ENCODE measurements around the gene AGBL1. TPM values are rescaled to one million over a fixed set of nuclear protein-coding genes. Genes with fewer than 3 reads are reported as not detected.
A peak's percentile ranks its signal among the peaks of the same experiment; 100 is the strongest.
"Not testable (repeated sequence)": the region's sequence is repeated elsewhere in the genome, so short reads cannot be mapped to it uniquely, and the experiment has no call there.

The AGBL1 gene
- total RNA-seq, 2 experiments from 2014 or later = not detected

GRCh38 chr15:86115145-86115801 lies 35.6 kb downstream of the AGBL1 start:
- Mint-ChIP-seq H3K9me3 (no peaks in the 10 kb centered on the region), H3K36me3 (no peaks in the 10 kb centered on the region), H3K4me1 (no peaks in the 10 kb centered on the region), H3K27ac (no peak overlapping the region), H3K4me3 (no peak overlapping the region), H3K27me3 (peaks cover 2% of the 10 kb centered on the region)
- POLR2A ChIA-PET = no interaction called here
- ATAC-seq (ENCODE audit: low read depth) = no peak
- DNase-seq = no peak

DNA sequence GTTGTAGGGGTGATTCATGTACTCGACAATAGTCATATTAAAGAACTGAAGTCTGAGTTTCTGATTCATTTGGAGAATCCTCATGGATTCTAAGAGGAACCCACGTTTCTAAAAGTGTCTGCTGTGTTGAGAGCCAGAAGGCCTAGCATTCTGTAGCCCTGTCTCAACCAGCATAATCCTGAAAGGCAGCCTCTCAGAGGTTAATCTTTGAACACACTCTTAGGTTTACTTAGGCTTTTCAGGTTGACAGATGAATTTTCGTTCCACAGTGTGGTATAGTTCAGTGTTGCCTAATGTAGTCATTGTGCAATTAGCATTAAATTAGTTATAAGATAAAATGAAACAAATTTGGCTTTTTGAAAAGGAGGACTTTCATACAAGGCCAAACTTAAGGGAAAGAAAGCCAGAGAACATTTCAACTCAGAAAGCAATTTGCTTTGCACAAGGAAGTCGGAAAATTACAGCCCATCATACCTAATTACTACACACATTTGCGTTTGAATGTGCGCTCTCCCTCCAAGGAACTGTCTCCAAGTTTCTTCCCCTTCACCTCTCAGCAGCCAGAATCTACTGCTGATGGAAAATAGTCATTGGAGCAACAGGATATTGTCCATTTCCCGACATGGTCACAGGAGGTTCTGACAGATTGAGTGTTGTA lies 42.0 kb downstream of the AGBL1 start:
- peaks cover 2% of the 10 kb centered on the region for H3K27me3 Mint-ChIP-seq
- POLR2A ChIA-PET = no interaction called here
- H3K4me1 Mint-ChIP-seq = no peaks in the 10 kb centered on the region
- H3K36me3 Mint-ChIP-seq = no peaks in the 10 kb centered on the region
- no peak overlapping the region for H3K4me3 Mint-ChIP-seq
- no peak overlapping the region for H3K27ac Mint-ChIP-seq
- no peaks in the 10 kb centered on the region for H3K9me3 Mint-ChIP-seq
- ATAC-seq (ENCODE audit: low read depth) (no peak), DNase-seq (no peak)

DNA sequence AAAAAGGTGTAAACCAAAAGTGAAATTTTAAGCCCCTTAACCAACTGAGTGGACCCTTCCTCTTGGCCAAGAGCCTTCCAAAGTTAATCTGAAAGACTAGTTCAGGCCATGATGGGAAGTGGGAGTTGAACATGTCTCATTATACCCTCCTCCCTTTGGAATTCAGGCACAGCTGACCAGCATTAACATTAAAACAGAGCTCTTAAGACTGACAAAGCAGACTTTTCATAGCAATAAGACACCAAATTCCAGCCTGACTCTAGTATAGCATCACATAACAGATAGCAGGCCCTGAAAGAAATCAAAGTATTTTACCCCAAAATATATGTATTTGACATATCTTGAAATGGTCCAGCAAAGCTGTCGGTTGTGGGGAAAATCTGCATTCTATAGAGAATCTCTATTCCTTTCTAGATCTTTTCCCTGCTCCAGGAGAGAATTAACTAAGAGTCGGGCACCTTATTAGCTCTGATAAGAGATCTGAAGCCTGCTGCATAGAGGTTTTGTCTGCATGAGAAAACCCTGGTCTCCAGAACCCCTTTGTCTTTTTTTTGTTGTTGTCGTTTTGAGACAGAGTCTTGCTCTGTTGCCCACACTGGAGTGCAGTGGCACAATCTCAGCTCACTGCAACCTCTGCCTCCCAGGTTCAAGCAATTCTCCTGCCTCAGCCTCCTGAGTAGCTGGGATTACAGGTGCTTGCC lies 43.2 kb downstream of the AGBL1 start:
- H3K9me3 Mint-ChIP-seq; H3K36me3 Mint-ChIP-seq; H3K4me3 Mint-ChIP-seq; H3K27ac Mint-ChIP-seq; ATAC-seq (ENCODE audit: low read depth); DNase-seq; H3K4me1 Mint-ChIP-seq; POLR2A ChIA-PET; H3K27me3 Mint-ChIP-seq: not testable (repeated sequence)

GRCh38 chr15:86125775-86126174 lies 46.1 kb downstream of the AGBL1 start:
- Mint-ChIP-seq H3K4me3 (no peak overlapping the region), H3K27me3 (peaks cover 2% of the 10 kb centered on the region), H3K36me3 (no peaks in the 10 kb centered on the region), H3K9me3 (no peaks in the 10 kb centered on the region), H3K27ac (no peak overlapping the region), H3K4me1 (no peaks in the 10 kb centered on the region)
- POLR2A ChIA-PET = no interaction called here
- DNase-seq = no peak
- ATAC-seq (ENCODE audit: low read depth) = no peak

GRCh38 chr15:86127547-86127946 lies 47.9 kb downstream of the AGBL1 start:
- no peak for DNase-seq
- Mint-ChIP-seq H3K4me3 (no peak overlapping the region), H3K9me3 (no peaks in the 10 kb centered on the region), H3K27ac (no peak overlapping the region), H3K36me3 (no peaks in the 10 kb centered on the region), H3K27me3 (peaks cover 2% of the 10 kb centered on the region), H3K4me1 (no peaks in the 10 kb centered on the region)
- no peak for ATAC-seq (ENCODE audit: low read depth)
- POLR2A ChIA-PET = no interaction called here

GRCh38 chr15:86135041-86135440 lies 55.4 kb downstream of the AGBL1 start:
- no peak for DNase-seq
- peaks cover 2% of the 10 kb centered on the region for H3K27me3 Mint-ChIP-seq
- no peaks in the 10 kb centered on the region for H3K4me1 Mint-ChIP-seq
- no peak overlapping the region for H3K4me3 Mint-ChIP-seq
- H3K9me3 Mint-ChIP-seq = no peaks in the 10 kb centered on the region
- POLR2A ChIA-PET = no interaction called here
- no peak for ATAC-seq (ENCODE audit: low read depth)
- H3K27ac Mint-ChIP-seq = no peak overlapping the region
- H3K36me3 Mint-ChIP-seq = no peaks in the 10 kb centered on the region

DNA sequence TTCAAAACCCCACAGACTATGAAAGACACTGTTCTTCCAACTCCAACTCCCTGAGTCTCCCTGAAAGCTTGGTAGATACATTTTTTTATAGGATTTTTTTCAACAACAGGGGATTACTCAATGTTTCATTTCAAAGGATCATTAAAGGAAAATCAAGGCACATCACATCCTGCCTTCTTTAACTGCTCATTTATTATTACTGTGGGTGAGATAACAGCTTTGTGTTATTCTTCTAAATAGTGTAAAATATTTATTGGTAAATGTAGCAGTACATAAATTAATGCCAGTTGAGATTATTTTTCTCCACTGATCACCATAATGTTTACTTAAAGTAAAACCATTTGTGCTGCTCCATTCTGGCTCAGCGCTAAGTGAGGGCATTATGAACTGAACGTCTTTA lies 57.2 kb downstream of the AGBL1 start:
- DNase-seq = no peak
- POLR2A ChIA-PET = no interaction called here
- Mint-ChIP-seq H3K4me3 (no peak overlapping the region), H3K9me3 (peaks cover under 1% of the 10 kb centered on the region), H3K27ac (no peak overlapping the region), H3K36me3 (no peaks in the 10 kb centered on the region), H3K4me1 (no peaks in the 10 kb centered on the region), H3K27me3 (peaks cover 2% of the 10 kb centered on the region)
- ATAC-seq (ENCODE audit: low read depth) = no peak

GRCh38 chr15:86138798-86139197 lies 59.1 kb downstream of the AGBL1 start:
- H3K27me3 Mint-ChIP-seq = peaks cover 2% of the 10 kb centered on the region
- DNase-seq (no peak), ATAC-seq (ENCODE audit: low read depth) (no peak)
- H3K4me1 Mint-ChIP-seq = no peaks in the 10 kb centered on the region
- no peaks in the 10 kb centered on the region for H3K36me3 Mint-ChIP-seq
- H3K9me3 Mint-ChIP-seq = peaks cover 2% of the 10 kb centered on the region
- no peak overlapping the region for H3K4me3 Mint-ChIP-seq
- no peak overlapping the region for H3K27ac Mint-ChIP-seq
- POLR2A ChIA-PET = no interaction called here

GRCh38 chr15:86139828-86140227 lies 60.2 kb downstream of the AGBL1 start:
- POLR2A ChIA-PET = no interaction called here
- H3K36me3 Mint-ChIP-seq = no peaks in the 10 kb centered on the region
- H3K9me3 Mint-ChIP-seq = peaks cover 7% of the 10 kb centered on the region
- ATAC-seq (ENCODE audit: low read depth) (no peak), DNase-seq (peak; percentile 26)
- no peak overlapping the region for H3K4me3 Mint-ChIP-seq
- H3K27me3 Mint-ChIP-seq = peaks cover 2% of the 10 kb centered on the region
- H3K4me1 Mint-ChIP-seq = no peaks in the 10 kb centered on the region
- H3K27ac Mint-ChIP-seq = no peak overlapping the region

DNA sequence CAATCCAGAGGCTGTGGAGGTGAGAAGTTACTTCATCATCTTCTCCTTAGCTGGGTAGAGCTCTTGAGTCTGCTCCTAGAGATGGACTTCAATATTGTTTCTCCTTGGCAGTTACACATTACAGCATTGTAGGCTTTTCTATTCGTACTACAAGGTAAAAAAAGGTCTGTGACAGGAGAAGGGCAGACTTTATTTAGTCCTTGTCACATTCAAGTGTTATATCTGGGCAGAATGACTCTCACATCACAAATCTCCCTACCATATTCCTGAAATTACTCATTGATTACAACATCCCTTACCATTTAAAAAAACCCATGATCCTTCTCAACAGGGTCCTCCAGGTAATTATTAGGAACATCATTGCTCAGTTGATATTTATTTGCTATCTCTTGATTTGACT lies 75.0 kb downstream of the AGBL1 start:
- POLR2A ChIA-PET = no interaction called here
- H3K36me3 Mint-ChIP-seq = no peaks in the 10 kb centered on the region
- H3K9me3 Mint-ChIP-seq = peaks cover 7% of the 10 kb centered on the region
- ATAC-seq (ENCODE audit: low read depth) = no peak
- H3K4me1 Mint-ChIP-seq = no peaks in the 10 kb centered on the region
- DNase-seq = no peak
- no peak overlapping the region for H3K27ac Mint-ChIP-seq
- peaks cover 3% of the 10 kb centered on the region for H3K27me3 Mint-ChIP-seq
- H3K4me3 Mint-ChIP-seq = no peak overlapping the region

- ATAC-seq (ENCODE audit: low read depth) (no peak), DNase-seq (no peak)
- H3K36me3 Mint-ChIP-seq = no peaks in the 10 kb centered on the region
- H3K27me3 Mint-ChIP-seq = peaks cover 3% of the 10 kb centered on the region
- H3K4me1 Mint-ChIP-seq = no peaks in the 10 kb centered on the region
- POLR2A ChIA-PET = no interaction called here
- H3K27ac Mint-ChIP-seq = no peak overlapping the region
- H3K4me3 Mint-ChIP-seq = no peak overlapping the region
- peaks cover 6% of the 10 kb centered on the region for H3K9me3 Mint-ChIP-seq
These were observed 75.9 kb downstream of the AGBL1 start for GRCh38 chr15:86155551-86155950.

GRCh38 chr15:86157606-86158293 lies 78.1 kb downstream of the AGBL1 start:
- Mint-ChIP-seq H3K9me3 (peaks cover 3% of the 10 kb centered on the region), H3K36me3 (no peaks in the 10 kb centered on the region), H3K4me3 (no peak overlapping the region), H3K4me1 (no peaks in the 10 kb centered on the region), H3K27ac (no peak overlapping the region), H3K27me3 (peaks cover 3% of the 10 kb centered on the region)
- POLR2A ChIA-PET = no interaction called here
- DNase-seq = no peak
- ATAC-seq (ENCODE audit: low read depth) = no peak

- DNase-seq (no peak), ATAC-seq (ENCODE audit: low read depth) (no peak)
- Mint-ChIP-seq H3K27ac (no peak overlapping the region), H3K4me1 (no peaks in the 10 kb centered on the region), H3K9me3 (peaks cover 2% of the 10 kb centered on the region), H3K27me3 (peaks cover 7% of the 10 kb centered on the region), H3K4me3 (no peak overlapping the region), H3K36me3 (no peaks in the 10 kb centered on the region)
- POLR2A ChIA-PET = no interaction called here
These were observed 79.8 kb downstream of the AGBL1 start for GRCh38 chr15:86159468-86159867.

DNA sequence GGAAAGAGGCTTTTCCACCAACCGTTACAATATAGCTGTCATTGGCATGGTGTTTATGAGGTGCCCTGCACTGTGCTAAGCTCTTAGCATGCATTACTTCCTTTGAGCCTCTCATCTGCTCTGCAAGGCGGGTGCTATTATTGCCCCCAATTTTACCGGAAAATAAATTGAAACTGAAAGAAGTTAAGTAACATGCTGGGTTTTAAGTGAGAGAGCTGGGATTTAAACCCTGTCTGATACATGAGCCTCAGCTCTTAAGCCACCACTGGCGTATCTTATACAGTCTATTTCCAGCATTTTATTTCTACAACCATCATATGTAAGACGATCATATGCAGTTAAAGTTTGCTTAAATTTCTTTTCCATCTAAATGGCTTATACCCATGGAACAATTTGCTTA lies 81.6 kb downstream of the AGBL1 start:
- H3K27ac Mint-ChIP-seq = no peak overlapping the region
- POLR2A ChIA-PET = no interaction called here

More for the DNA sequence above, 81.6 kb downstream of the AGBL1 start:
- H3K4me1 Mint-ChIP-seq = no peaks in the 10 kb centered on the region
- H3K9me3 Mint-ChIP-seq = peaks cover 2% of the 10 kb centered on the region
- no peak overlapping the region for H3K4me3 Mint-ChIP-seq
- H3K27me3 Mint-ChIP-seq = peaks cover 7% of the 10 kb centered on the region
- H3K36me3 Mint-ChIP-seq = no peaks in the 10 kb centered on the region
- ATAC-seq (ENCODE audit: low read depth) (no peak), DNase-seq (no peak)

Measured in activated naive CD8-positive, alpha-beta T cell treated with anti-CD3 and anti-CD28 coated beads, Interleukin-2, amount 10 ng/mL, durations not matched to agents 7 days and 5 days (primary cell).